ENCODE measurements around the gene COL4A6.

COL4A6 gene

DNA sequence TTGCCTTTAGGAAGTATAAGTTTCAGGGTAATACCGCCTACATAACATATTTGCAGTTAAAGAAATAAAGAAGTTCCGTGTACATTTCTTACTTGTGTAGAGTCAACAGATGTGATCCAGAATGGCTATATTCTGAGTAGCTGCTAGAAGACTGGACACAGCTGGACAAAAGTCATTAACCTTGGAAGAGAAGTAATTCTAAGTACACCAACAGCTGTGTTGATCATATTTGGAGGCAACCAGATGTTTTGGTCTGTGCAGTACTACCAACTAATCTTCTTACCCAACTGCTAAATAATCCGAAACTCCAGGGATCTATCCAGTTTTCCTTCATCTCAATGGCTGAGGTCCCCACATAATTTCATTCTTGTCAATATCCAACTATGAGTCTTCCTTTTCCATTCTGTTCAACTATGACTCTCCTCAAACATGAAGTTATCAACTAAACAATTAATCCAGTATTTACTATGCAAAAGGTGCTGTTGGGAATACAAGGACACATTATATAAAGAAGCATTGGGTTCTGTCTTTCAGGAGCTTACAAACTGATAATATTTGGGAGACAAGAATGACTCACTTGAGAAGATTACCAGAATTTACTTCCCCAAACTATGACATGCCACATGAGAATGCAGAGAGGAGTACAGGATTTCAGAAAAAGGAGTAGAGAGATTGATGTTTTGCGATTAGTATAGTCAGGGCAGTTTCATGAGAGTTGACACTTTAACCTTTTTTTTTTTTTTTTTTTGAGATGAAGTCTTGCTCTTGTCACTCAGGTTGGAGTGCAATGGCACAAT is 78.2 kb downstream of the COL4A6 start:
- H3K9ac ChIP-seq (ENCODE audit: low read depth, low read length), result no peak overlapping the region
- no peaks in the 10 kb centered on the region for H3K9me3 ChIP-seq (ENCODE audit: insufficient read depth, low read depth, low read length)
- H3K4me3 ChIP-seq (ENCODE audit: low read length), result no peak overlapping the region
- H3K27ac ChIP-seq (ENCODE audit: low read length), result no peak overlapping the region
- H3K4me1 ChIP-seq (ENCODE audit: insufficient read depth, low read length), result peaks cover 3% of the 10 kb centered on the region; the same call in 1 of the 2 replicates
- no peaks in the 10 kb centered on the region for H3K27me3 ChIP-seq (ENCODE audit: insufficient read depth, low read length)
- H3K36me3 ChIP-seq (ENCODE audit: insufficient read depth, low read depth, low read length), result no peaks in the 10 kb centered on the region

- H3K9me3 ChIP-seq (ENCODE audit: insufficient read depth, low read depth, low read length), result no peaks in the 10 kb centered on the region
- peaks cover 19% of the 10 kb centered on the region for H3K4me1 ChIP-seq (ENCODE audit: insufficient read depth, low read length)
- no peak overlapping the region for H3K4me3 ChIP-seq (ENCODE audit: low read length)
- H3K27ac ChIP-seq (ENCODE audit: low read length), result no peak overlapping the region
- no peak overlapping the region for H3K9ac ChIP-seq (ENCODE audit: low read depth, low read length)
- H3K36me3 ChIP-seq (ENCODE audit: insufficient read depth, low read depth, low read length), result no peaks in the 10 kb centered on the region
- no peaks in the 10 kb centered on the region for H3K27me3 ChIP-seq (ENCODE audit: insufficient read depth, low read length)
Measured at GRCh38 chrX:108353452-108353851, 84.8 kb downstream of the COL4A6 start.

DNA sequence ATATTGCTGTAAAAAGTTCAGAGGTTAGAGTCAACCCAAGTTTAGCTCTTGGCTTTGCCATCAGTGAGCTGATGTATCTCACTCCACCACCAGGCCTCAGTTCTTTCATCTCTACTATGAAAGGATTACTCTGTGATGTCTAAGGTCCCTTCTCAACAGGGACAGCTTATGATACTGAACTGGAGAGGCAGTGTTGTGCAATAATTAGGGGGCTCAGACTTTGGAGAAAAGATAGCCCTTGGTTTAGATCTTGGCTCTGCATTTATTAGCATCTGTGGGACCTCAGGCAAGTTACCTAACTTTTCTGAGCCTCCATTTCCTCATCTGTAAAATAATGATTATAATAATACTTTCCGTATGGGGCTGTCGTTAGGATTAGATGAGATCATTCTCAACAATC is 89.0 kb downstream of the COL4A6 start:
- peaks cover 24% of the 10 kb centered on the region for H3K4me1 ChIP-seq (ENCODE audit: insufficient read depth, low read length)
- no peaks in the 10 kb centered on the region for H3K9me3 ChIP-seq (ENCODE audit: insufficient read depth, low read depth, low read length)
- no peaks in the 10 kb centered on the region for H3K27me3 ChIP-seq (ENCODE audit: insufficient read depth, low read length)
- H3K9ac ChIP-seq (ENCODE audit: low read depth, low read length), result no peak overlapping the region
- no peak overlapping the region for H3K4me3 ChIP-seq (ENCODE audit: low read length)
- H3K36me3 ChIP-seq (ENCODE audit: insufficient read depth, low read depth, low read length), result no peaks in the 10 kb centered on the region
- H3K27ac ChIP-seq (ENCODE audit: low read length), result no peak overlapping the region

- no peaks in the 10 kb centered on the region for H3K27me3 ChIP-seq (ENCODE audit: insufficient read depth, low read length)
- H3K4me3 ChIP-seq (ENCODE audit: low read length), result no peak overlapping the region
- H3K4me1 ChIP-seq (ENCODE audit: insufficient read depth, low read length), result peaks cover 29% of the 10 kb centered on the region
Measured at GRCh38 chrX:108348525-108348924, 89.7 kb downstream of the COL4A6 start.

DNA sequence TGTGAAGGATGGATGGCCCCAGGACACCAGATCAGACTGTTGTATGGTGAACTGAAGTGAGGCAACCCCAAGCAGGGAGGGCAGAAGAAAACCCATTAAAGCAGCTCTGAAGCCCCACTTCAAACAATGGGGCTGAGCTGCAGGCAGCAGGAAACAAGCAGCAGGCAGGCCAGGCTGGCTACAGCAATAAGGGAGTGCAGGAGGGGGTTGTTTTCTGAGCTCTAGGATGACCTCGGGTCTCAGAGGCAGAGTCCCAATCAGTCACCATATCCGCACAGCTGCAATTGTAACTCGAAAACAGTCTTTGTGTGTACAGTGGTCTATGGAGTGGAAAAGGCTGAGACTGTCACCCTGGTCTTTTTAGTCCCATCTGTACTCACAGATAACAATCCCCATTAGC is 90.4 kb downstream of the COL4A6 start:
- peaks cover 27% of the 10 kb centered on the region for H3K4me1 ChIP-seq (ENCODE audit: insufficient read depth, low read length)
- H3K9ac ChIP-seq (ENCODE audit: low read depth, low read length), result no peak overlapping the region; the same call in 1 of the 2 replicates

More at GRCh38 chrX:108348525-108348924, 89.7 kb downstream of the COL4A6 start:
- no peaks in the 10 kb centered on the region for H3K9me3 ChIP-seq (ENCODE audit: insufficient read depth, low read depth, low read length)
- no peak overlapping the region for H3K27ac ChIP-seq (ENCODE audit: low read length)
- no peaks in the 10 kb centered on the region for H3K36me3 ChIP-seq (ENCODE audit: insufficient read depth, low read depth, low read length)
- H3K9ac ChIP-seq (ENCODE audit: low read depth, low read length), result no peak overlapping the region

DNA sequence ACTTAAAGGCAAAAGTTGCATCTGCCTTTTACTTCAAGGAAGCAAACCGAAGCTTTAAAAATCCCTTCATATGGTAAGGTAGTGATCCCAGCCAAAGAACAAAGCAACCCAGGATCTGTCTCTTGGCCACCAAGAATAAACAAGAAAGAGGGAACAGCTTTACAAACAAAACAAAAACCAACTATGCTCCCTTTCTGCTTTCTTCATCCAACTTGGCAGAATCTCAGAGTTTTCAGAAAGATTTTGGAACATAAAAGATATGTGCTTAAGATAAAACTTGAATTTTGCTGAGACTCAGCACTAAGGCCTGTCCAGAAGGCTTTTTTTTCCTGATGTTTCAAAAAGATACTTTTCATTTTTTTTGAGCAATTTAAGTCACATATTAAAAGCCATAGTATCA is 94.0 kb downstream of the COL4A6 start:
- Histone ChIP-seq H3K4me1 (ENCODE audit: insufficient read depth, low read length) (peaks cover 16% of the 10 kb centered on the region), H3K4me3 (ENCODE audit: low read length) (no peak overlapping the region), H3K27me3 (ENCODE audit: insufficient read depth, low read length) (no peaks in the 10 kb centered on the region), H3K27ac (ENCODE audit: low read length) (no peak overlapping the region), H3K9ac (ENCODE audit: low read depth, low read length) (peak overlapping the region; percentile 37; the same call in 1 of the 2 replicates), H3K36me3 (ENCODE audit: insufficient read depth, low read depth, low read length) (no peaks in the 10 kb centered on the region), H3K9me3 (ENCODE audit: insufficient read depth, low read depth, low read length) (no peaks in the 10 kb centered on the region)

More for the DNA sequence above, 90.4 kb downstream of the COL4A6 start:
- H3K36me3 ChIP-seq (ENCODE audit: insufficient read depth, low read depth, low read length), result no peaks in the 10 kb centered on the region
- no peak overlapping the region for H3K27ac ChIP-seq (ENCODE audit: low read length)
- H3K9me3 ChIP-seq (ENCODE audit: insufficient read depth, low read depth, low read length), result no peaks in the 10 kb centered on the region
- H3K27me3 ChIP-seq (ENCODE audit: insufficient read depth, low read length), result no peaks in the 10 kb centered on the region
- H3K4me3 ChIP-seq (ENCODE audit: low read length), result no peak overlapping the region; the same call in 1 of the 2 replicates

GRCh38 chrX:108341947-108342346 is 96.3 kb downstream of the COL4A6 start:
- H3K4me3 ChIP-seq (ENCODE audit: low read length), result no peak overlapping the region

DNA sequence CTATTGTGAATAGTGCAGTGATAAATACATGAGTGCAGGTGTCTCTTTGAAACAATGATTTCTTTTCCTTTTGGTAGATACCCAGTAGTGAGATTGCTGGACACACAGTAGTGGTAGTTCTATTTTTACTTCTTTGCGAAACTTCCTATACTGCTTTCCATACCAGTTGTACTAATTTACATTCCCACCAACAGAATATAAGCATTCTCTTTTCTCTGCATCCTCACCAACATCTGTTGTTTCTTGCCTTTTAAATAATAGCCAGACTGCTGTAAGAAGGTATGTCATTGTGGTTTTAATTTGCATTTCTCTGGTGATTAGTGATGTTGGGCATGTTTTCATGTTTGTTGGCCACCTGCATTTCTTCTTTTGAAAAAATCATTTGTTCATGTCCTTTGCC is 105.9 kb downstream of the COL4A6 start:
- no peaks in the 10 kb centered on the region for H3K4me1 ChIP-seq (ENCODE audit: insufficient read depth, low read length)
- H3K36me3 ChIP-seq (ENCODE audit: insufficient read depth, low read depth, low read length), result no peaks in the 10 kb centered on the region
- no peaks in the 10 kb centered on the region for H3K27me3 ChIP-seq (ENCODE audit: insufficient read depth, low read length)
- H3K4me3 ChIP-seq (ENCODE audit: low read length), result no peak overlapping the region
- no peaks in the 10 kb centered on the region for H3K9me3 ChIP-seq (ENCODE audit: insufficient read depth, low read depth, low read length)
- no peak overlapping the region for H3K27ac ChIP-seq (ENCODE audit: low read length)
- H3K9ac ChIP-seq (ENCODE audit: low read depth, low read length), result no peak overlapping the region

More at GRCh38 chrX:108341947-108342346, 96.3 kb downstream of the COL4A6 start:
- Histone ChIP-seq H3K9me3 (ENCODE audit: insufficient read depth, low read depth, low read length) (no peaks in the 10 kb centered on the region), H3K36me3 (ENCODE audit: insufficient read depth, low read depth, low read length) (no peaks in the 10 kb centered on the region), H3K27ac (ENCODE audit: low read length) (no peak overlapping the region), H3K9ac (ENCODE audit: low read depth, low read length) (no peak overlapping the region), H3K27me3 (ENCODE audit: insufficient read depth, low read length) (no peaks in the 10 kb centered on the region), H3K4me1 (ENCODE audit: insufficient read depth, low read length) (peaks cover 7% of the 10 kb centered on the region; the same call in 1 of the 2 replicates)

DNA sequence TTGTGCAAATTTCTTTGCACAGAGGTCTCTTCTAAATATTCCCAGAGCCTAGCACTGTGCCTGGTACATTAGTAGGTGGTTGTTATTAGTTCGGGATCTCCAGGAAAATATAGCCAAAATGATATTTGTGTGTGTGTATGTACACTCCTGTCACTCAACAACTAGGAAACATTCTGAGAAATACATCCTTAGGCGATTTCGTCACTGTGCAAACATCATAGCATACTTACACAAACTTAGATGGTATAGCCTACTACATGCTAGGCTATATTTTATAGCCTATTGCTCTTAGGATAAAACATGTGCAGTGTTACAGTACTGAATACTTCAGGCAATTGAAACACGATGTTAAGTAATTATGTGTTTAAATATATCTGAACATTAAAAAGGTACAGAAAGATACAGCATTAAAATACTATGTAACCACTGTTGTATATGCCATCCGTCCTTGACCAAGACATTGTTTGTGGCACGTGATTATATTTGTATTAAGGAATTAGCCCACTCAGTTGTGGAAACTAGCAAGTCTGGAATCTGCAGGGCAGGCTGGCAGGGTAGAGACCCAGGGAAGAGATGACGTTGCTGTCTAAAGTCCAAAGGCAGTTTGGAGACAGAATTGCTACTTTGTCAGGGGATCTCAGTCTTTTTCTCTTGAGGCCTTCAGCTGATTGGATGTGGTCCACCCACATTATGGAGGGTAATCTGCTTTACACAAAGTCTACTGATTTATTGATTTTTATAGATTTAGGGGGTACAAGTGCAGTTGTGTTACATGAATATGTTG is 106.9 kb downstream of the COL4A6 start:
- no peaks in the 10 kb centered on the region for H3K4me1 ChIP-seq (ENCODE audit: insufficient read depth, low read length)
- no peaks in the 10 kb centered on the region for H3K36me3 ChIP-seq (ENCODE audit: insufficient read depth, low read depth, low read length)
- H3K27me3 ChIP-seq (ENCODE audit: insufficient read depth, low read length), result no peaks in the 10 kb centered on the region
- H3K27ac ChIP-seq (ENCODE audit: low read length), result no peak overlapping the region
- H3K9me3 ChIP-seq (ENCODE audit: insufficient read depth, low read depth, low read length), result no peaks in the 10 kb centered on the region
- no peak overlapping the region for H3K4me3 ChIP-seq (ENCODE audit: low read length)
- no peak overlapping the region for H3K9ac ChIP-seq (ENCODE audit: low read depth, low read length)

DNA sequence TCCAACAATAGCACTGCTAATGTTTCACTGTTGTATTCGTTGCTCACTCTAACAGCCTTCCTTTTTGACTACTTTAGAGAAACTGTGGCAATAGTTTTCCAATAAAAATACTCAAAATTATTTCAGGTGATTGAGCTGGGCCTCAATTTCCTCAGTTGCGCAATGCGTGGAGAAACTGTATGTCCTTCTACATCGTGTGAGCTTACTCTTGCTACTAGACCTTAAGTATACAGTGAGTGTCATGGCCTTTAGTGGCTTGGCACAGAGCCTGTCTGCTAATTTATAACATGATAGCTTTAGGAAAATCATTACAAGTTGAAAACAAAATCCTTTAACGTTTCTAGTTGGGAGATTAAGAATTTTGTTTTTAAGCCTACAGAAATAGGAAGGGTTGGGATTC is 114.5 kb downstream of the COL4A6 start:
- Histone ChIP-seq H3K4me1 (ENCODE audit: insufficient read depth, low read length) (no peaks in the 10 kb centered on the region), H3K27ac (ENCODE audit: low read length) (no peak overlapping the region), H3K9ac (ENCODE audit: low read depth, low read length) (no peak overlapping the region), H3K27me3 (ENCODE audit: insufficient read depth, low read length) (no peaks in the 10 kb centered on the region), H3K36me3 (ENCODE audit: insufficient read depth, low read depth, low read length) (no peaks in the 10 kb centered on the region), H3K4me3 (ENCODE audit: low read length) (no peak overlapping the region), H3K9me3 (ENCODE audit: insufficient read depth, low read depth, low read length) (no peaks in the 10 kb centered on the region)

- no peak overlapping the region for H3K27ac ChIP-seq (ENCODE audit: low read length)
- no peaks in the 10 kb centered on the region for H3K36me3 ChIP-seq (ENCODE audit: insufficient read depth, low read depth, low read length)
- H3K9me3 ChIP-seq (ENCODE audit: insufficient read depth, low read depth, low read length), result no peaks in the 10 kb centered on the region
- H3K4me3 ChIP-seq (ENCODE audit: low read length), result no peak overlapping the region
- no peaks in the 10 kb centered on the region for H3K27me3 ChIP-seq (ENCODE audit: insufficient read depth, low read length)
- no peaks in the 10 kb centered on the region for H3K4me1 ChIP-seq (ENCODE audit: insufficient read depth, low read length)
- no peak overlapping the region for H3K9ac ChIP-seq (ENCODE audit: low read depth, low read length)
Measured at GRCh38 chrX:108322234-108322633, 116.0 kb downstream of the COL4A6 start.

GRCh38 chrX:108316456-108316855 is 121.8 kb downstream of the COL4A6 start:
- no peaks in the 10 kb centered on the region for H3K36me3 ChIP-seq (ENCODE audit: insufficient read depth, low read depth, low read length)
- H3K9me3 ChIP-seq (ENCODE audit: insufficient read depth, low read depth, low read length), result no peaks in the 10 kb centered on the region
- no peak overlapping the region for H3K4me3 ChIP-seq (ENCODE audit: low read length)
- no peaks in the 10 kb centered on the region for H3K4me1 ChIP-seq (ENCODE audit: insufficient read depth, low read length)
- H3K27me3 ChIP-seq (ENCODE audit: insufficient read depth, low read length), result no peaks in the 10 kb centered on the region
- H3K9ac ChIP-seq (ENCODE audit: low read depth, low read length), result no peak overlapping the region
- H3K27ac ChIP-seq (ENCODE audit: low read length), result no peak overlapping the region
